ENCODE results near the gene CYFIP1. TPM values are rescaled to one million over a fixed set of nuclear protein-coding genes. Genes with fewer than 3 reads are reported as not detected.

The CYFIP1 gene
- polyA plus RNA-seq, 1 donor from 2014 or later: 9.3 TPM

GRCh38 chr15:22942877-22943276, 37.3 kb downstream of the CYFIP1 start:
- Histone ChIP-seq H3K79me2 (replicated peaks; ENCODE audit: insufficient read depth, low read length) (no peaks in the 10 kb centered on the region), H3K9me2 (ENCODE audit: insufficient read depth, low read length) (no peaks in the 10 kb centered on the region), H4K20me1 (ENCODE audit: insufficient read depth) (no peaks in the 10 kb centered on the region), H3K9me3 (ENCODE audit: low read length) (no peaks in the 10 kb centered on the region), H3K27me3 (ENCODE audit: insufficient read depth, low read depth, low read length) (no peaks in the 10 kb centered on the region), H3K9ac (ENCODE audit: low read length) (no peak overlapping the region), H3K36me3 (ENCODE audit: insufficient read depth, low read length) (no peaks in the 10 kb centered on the region), H3F3A (ENCODE audit: insufficient read depth, low read length, poor library complexity, severe bottlenecking) (no peaks in the 10 kb centered on the region), H3K27ac (ENCODE audit: low read length) (no peak overlapping the region), H3K4me2 (ENCODE audit: low read length) (no peak overlapping the region), H3K4me3 (ENCODE audit: low read length) (no peak overlapping the region), H2AFZ (ENCODE audit: low read depth, low read length) (no peak overlapping the region)
- no peak for TF ChIP-seq RAD21 (conservative IDR thresholded peaks at IDR 0.05)
- no peak for TF ChIP-seq CTCF (IDR thresholded peaks at IDR 0.05; ENCODE audit: poor library complexity, severe bottlenecking)
- TF ChIP-seq EZH2 (IDR thresholded peaks at IDR 0.05; ENCODE audit: borderline replicate concordance, insufficient read depth, low read length, poor library complexity, severe bottlenecking): no peak
- TF ChIP-seq TAF1 (IDR thresholded peaks at IDR 0.05; ENCODE audit: low read depth): no peak

GRCh38 chr15:22942306-22942855, 37.8 kb downstream of the CYFIP1 start:
- Histone ChIP-seq H3K4me3 (ENCODE audit: low read length) (no peak overlapping the region), H3K79me2 (replicated peaks; ENCODE audit: insufficient read depth, low read length) (no peaks in the 10 kb centered on the region), H2AFZ (ENCODE audit: low read depth, low read length) (no peak overlapping the region), H3F3A (ENCODE audit: insufficient read depth, low read length, poor library complexity, severe bottlenecking) (no peaks in the 10 kb centered on the region), H3K4me2 (ENCODE audit: low read length) (no peak overlapping the region), H3K9me2 (ENCODE audit: insufficient read depth, low read length) (no peaks in the 10 kb centered on the region), H3K9me3 (ENCODE audit: low read length) (no peaks in the 10 kb centered on the region), H4K20me1 (ENCODE audit: insufficient read depth) (no peaks in the 10 kb centered on the region), H3K9ac (ENCODE audit: low read length) (no peak overlapping the region), H3K27me3 (ENCODE audit: insufficient read depth, low read depth, low read length) (no peaks in the 10 kb centered on the region), H3K36me3 (ENCODE audit: insufficient read depth, low read length) (no peaks in the 10 kb centered on the region), H3K27ac (ENCODE audit: low read length) (no peak overlapping the region)
- no peak for TF ChIP-seq POLR2AphosphoS5 (IDR thresholded peaks at IDR 0.05)
- no peak for TF ChIP-seq RAD21 (conservative IDR thresholded peaks at IDR 0.05)
- TF ChIP-seq REST (IDR thresholded peaks at IDR 0.05; ENCODE audit: borderline replicate concordance): no peak
- no peak for TF ChIP-seq MXI1 (conservative IDR thresholded peaks at IDR 0.05; ENCODE audit: poor library complexity, severe bottlenecking)
- no peak for TF ChIP-seq CTCF (IDR thresholded peaks at IDR 0.05; ENCODE audit: poor library complexity, severe bottlenecking)
- no peak for TF ChIP-seq SMC3 (conservative IDR thresholded peaks at IDR 0.05; ENCODE audit: poor library complexity)
- TF ChIP-seq EP300 (conservative IDR thresholded peaks at IDR 0.05; ENCODE audit: poor library complexity, severe bottlenecking): no peak
- TF ChIP-seq EZH2 (IDR thresholded peaks at IDR 0.05; ENCODE audit: borderline replicate concordance, insufficient read depth, low read length, poor library complexity, severe bottlenecking): no peak
- no peak for TF ChIP-seq TAF1 (IDR thresholded peaks at IDR 0.05; ENCODE audit: low read depth)

All from neural cell (in vitro differentiated cells).